PFSK-1 (cell line): ENCODE measurements around the gene COX6B1.

Experiments
- FOXP2 ChIP-seq: optimal IDR thresholded peaks from 2 replicates; pipeline ENCODE3; 2011; ENCODE audit warnings: borderline replicate concordance, control low read depth, inconsistent platforms; ENCODE audit not compliant: insufficient read depth; ENCODE audit errors: extremely low read length, extremely low read depth
- POLR2AphosphoS5 ChIP-seq: IDR thresholded peaks from 2 replicates; pipeline ENCODE4 v1.6.1; 2012; ENCODE audit warnings: low read depth, mild to moderate bottlenecking, control low read depth, low read length, moderate library complexity
- SIN3A ChIP-seq: IDR thresholded peaks from 2 replicates; pipeline ENCODE4 v1.6.1; 2012; ENCODE audit warnings: mild to moderate bottlenecking, low read length, moderate library complexity, borderline replicate concordance; ENCODE audit not compliant: insufficient read depth
- TAF1 ChIP-seq: IDR thresholded peaks from 2 replicates; pipeline ENCODE4 v1.6.1; 2012; ENCODE audit warnings: low read length, control low read depth, borderline replicate concordance; ENCODE audit not compliant: insufficient read depth
- TF ChIP-seq, protein P1 (sequence below), 2 experiments: IDR thresholded peaks; 2 replicates each; pipeline versions ENCODE4 v1.6.1 to v1.8.0; 2011 to 2012; ENCODE audit warnings: low read depth in 2 of 2, low read length in 2 of 2, control low read depth in 1 of 2, inconsistent platforms in 1 of 2, mild to moderate bottlenecking in 1 of 2, moderate library complexity in 1 of 2; ENCODE audit not compliant: insufficient read depth in 1 of 2

Gene COX6B1

DNA sequence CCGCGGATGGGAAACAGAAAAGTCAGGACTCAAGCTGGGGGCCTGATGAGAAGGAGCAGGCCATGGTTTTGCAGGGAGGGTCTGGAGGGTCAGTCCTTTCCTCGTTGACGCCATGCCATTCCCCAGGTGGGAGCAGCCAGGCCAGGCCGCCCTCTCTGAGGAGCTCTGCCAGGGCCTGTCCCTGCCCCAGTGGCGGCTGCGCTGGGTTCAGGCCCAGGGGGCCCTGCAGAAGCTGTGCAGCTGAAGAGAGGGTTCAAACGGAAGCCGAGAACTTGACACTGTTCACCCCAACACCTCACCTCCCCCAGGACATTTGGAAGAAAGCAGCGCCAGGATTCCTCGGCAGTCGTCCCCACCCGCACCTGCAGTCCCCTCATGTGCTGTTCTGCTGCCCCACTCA is 25.4 kb upstream of the COX6B1 start:
- TF ChIP-seq FOXP2 (no peak), POLR2AphosphoS5 (no peak), SIN3A (no peak)
- TF ChIP-seq, protein P1, sequence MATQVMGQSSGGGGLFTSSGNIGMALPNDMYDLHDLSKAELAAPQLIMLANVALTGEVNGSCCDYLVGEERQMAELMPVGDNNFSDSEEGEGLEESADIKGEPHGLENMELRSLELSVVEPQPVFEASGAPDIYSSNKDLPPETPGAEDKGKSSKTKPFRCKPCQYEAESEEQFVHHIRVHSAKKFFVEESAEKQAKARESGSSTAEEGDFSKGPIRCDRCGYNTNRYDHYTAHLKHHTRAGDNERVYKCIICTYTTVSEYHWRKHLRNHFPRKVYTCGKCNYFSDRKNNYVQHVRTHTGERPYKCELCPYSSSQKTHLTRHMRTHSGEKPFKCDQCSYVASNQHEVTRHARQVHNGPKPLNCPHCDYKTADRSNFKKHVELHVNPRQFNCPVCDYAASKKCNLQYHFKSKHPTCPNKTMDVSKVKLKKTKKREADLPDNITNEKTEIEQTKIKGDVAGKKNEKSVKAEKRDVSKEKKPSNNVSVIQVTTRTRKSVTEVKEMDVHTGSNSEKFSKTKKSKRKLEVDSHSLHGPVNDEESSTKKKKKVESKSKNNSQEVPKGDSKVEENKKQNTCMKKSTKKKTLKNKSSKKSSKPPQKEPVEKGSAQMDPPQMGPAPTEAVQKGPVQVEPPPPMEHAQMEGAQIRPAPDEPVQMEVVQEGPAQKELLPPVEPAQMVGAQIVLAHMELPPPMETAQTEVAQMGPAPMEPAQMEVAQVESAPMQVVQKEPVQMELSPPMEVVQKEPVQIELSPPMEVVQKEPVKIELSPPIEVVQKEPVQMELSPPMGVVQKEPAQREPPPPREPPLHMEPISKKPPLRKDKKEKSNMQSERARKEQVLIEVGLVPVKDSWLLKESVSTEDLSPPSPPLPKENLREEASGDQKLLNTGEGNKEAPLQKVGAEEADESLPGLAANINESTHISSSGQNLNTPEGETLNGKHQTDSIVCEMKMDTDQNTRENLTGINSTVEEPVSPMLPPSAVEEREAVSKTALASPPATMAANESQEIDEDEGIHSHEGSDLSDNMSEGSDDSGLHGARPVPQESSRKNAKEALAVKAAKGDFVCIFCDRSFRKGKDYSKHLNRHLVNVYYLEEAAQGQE (IDR thresholded peaks at IDR 0.05; ENCODE audit: insufficient read depth in 1 of 2, low read depth in 2 of 2, low read length in 2 of 2), result no peak

DNA sequence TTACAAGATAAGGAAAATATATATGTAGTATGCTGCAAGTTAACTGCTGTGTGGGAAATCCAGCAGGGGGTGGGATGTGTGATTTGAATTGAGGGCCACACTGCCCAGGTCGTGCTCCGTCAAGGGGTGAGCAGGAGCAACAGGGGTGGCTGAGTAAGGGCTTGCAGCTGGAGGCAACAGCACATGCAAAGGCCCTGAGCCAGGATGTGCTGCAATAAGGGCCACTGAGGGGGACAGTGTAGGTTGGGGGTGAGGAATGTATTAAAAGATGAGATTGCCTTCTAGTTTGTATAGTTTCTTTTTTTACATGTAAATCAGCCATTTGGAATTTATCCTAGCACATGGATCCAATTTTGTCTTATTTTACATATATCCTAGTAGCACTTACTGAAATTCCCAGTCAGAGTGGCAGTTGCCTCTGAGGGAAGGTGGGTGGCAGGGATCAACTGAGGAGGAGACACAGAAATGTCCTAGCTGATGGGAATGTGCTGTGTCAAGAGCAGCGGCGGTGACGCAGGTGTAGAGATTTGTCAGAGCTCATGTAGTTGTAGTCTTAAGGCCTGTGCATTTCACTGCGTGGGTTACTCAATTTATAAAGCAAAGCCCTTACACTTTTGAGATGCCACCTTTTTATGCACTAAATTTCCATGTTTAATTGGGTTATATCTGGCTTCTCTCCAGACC is 24.7 kb upstream of the COX6B1 start:
- TF ChIP-seq FOXP2, result no peak
- TF ChIP-seq, protein P1 (IDR thresholded peaks at IDR 0.05; ENCODE audit: insufficient read depth in 1 of 2, low read depth in 2 of 2, low read length in 2 of 2), result no peak
- TF ChIP-seq POLR2AphosphoS5, result no peak
- no peak for TF ChIP-seq SIN3A
- no peak for TF ChIP-seq TAF1

DNA sequence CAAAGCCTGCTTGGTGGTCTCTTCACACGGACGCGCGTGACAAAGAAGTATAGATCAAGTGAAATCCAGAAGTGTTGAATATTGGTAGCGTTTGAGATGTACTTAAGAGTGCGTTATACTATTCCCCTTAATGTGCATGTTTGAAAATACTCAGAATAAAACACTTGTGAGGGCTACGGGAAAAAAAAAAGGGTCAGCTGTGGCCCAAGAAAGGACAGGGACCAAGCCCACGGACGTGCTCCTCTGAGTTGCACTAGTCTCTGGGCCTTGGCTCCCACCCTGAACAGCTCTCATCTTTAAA is 19.9 kb upstream of the COX6B1 start:
- TF ChIP-seq TAF1 (no peak), POLR2AphosphoS5 (no peak), FOXP2 (no peak), SIN3A (no peak)
- TF ChIP-seq, protein P1 (IDR thresholded peaks at IDR 0.05; ENCODE audit: insufficient read depth in 1 of 2, low read depth in 2 of 2, low read length in 2 of 2), result no peak

DNA sequence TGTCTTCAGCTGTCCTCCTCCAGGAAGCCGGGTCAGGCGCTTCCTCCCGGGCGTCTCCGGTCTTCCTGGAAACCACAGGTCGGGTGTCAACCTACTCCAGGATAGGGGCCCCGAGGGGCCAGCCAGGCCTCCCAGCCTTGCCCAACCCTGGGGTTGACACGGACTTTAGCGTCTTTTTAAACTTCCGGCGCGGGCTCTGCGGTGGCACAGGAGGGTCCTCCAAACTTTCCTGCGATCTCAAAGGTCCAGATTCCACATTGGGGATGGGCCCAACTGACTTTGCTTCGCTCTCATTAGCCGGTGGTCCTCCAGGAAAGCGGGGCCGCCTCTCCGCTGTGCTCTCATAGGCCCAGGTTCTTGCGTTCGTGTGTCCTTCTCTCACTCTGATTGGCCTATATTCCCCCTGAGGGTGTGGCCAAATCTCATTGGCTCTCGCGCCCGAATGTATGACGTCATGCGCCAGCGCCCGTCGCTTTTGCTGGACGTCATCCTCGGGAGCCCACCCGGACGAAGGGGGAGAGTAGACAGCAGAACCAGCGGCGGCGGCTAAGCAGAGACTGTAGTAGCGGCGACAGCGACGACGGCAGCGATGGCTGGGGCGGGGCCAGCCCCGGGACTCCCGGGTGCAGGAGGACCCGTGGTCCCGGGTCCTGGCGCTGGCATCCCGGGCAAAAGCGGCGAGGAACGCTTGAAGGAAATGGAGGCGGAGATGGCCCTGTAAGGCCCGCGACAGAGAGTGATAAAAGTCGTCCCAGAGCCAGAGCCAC is 19.4 kb upstream of the COX6B1 start, which contains the start of gene RBM42:
Gene RBM42 (plus strand): TSS at position 472 of the 767 bp plus-strand sequence. CDS start 118 bp downstream, at position 590.
- TF ChIP-seq, protein P1 (IDR thresholded peaks at IDR 0.05; ENCODE audit: insufficient read depth in 1 of 2, low read depth in 2 of 2, low read length in 2 of 2), result no peak; a peak in 1 of 4 replicates
- TF ChIP-seq FOXP2 (no peak), SIN3A (peak; percentile 58; the same call in 1 of the 2 replicates), TAF1 (peak; percentile 54; the same call in 1 of the 2 replicates), POLR2AphosphoS5 (peak; percentile 66)
